Activated CD4-positive, alpha-beta T cell treated with anti-CD3 and anti-CD28 coated beads, Interleukin-10, Interleukin-2, amounts not matched to agents 100 ng/mL and 50 ng/mL, durations not matched to agents 16 hours and 8 hours (primary cell): Measurements from ENCODE around the gene IGSF21.
"Not testable (repeated sequence)": the region's sequence is repeated elsewhere in the genome, so short reads cannot be mapped to it uniquely, and the experiment has no call there.

Source experiments
- DNase-seq: peaks from one replicate; pipeline ENCODE4 v3.0.0-alpha.2; 2020

The IGSF21 gene

DNA sequence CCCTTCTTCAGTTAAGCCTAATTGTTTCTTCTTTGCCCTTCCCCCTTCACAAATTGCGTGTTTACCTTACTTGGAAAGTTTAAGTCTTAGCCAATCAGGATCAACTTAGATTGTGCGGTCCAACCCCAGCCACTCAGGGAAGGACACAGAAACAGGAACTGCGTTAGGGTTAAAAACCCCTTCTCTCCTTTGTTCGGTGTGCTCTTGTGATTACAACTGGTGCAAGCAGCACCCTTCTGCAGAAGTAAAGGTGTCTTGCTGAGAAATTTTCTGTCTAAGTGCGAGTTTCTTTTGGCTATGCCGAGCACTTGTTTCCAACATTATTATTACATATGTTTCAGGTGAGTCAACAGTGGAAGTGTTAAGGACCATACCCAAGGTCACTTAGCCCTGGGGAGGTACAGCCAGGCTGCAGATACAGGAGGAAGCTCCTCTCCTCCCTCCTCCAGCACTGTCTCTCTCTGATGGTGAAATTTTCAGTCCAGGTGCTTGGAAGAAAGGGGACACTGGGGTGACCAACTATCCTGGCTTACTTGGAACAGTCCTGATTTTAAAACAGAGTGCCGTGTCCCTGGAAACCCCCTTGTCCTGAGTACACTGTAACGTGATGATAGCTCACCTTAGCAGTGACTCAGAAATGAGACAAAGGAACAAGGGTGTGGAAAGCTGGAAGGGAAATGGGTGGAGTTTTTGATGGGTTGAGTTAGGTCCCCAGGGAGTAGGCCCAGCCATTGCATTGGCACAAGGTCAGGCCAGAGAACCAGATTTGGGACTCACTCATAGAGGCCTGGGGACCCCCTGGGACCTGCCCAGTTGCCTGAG, 304.4 kb downstream of the IGSF21 start:
- DNase-seq: no peak

DNA sequence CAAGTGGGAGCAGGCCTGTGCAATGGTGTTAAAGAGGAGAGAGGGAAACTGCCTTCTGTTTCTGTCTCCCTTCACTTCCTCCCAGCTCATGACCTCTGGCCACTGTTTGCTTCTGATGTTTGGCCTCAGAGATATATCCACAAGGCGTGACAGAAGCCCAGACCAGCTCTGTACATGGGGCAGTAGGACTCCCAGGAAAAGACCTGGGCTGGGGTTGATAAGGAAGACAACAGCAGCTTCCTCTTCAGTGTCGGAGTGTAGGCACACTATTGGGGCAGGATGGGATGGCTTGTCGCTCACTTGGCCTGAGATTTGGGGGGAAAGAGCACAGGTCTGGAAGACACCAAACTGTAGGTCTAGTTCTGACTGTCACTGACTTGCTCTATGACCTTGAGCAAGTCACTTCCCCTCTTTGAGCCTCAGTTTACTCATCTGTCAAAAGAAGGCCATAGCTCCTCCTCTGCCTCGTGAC, 305.3 kb downstream of the IGSF21 start:
- DNase-seq: no peak

DNA sequence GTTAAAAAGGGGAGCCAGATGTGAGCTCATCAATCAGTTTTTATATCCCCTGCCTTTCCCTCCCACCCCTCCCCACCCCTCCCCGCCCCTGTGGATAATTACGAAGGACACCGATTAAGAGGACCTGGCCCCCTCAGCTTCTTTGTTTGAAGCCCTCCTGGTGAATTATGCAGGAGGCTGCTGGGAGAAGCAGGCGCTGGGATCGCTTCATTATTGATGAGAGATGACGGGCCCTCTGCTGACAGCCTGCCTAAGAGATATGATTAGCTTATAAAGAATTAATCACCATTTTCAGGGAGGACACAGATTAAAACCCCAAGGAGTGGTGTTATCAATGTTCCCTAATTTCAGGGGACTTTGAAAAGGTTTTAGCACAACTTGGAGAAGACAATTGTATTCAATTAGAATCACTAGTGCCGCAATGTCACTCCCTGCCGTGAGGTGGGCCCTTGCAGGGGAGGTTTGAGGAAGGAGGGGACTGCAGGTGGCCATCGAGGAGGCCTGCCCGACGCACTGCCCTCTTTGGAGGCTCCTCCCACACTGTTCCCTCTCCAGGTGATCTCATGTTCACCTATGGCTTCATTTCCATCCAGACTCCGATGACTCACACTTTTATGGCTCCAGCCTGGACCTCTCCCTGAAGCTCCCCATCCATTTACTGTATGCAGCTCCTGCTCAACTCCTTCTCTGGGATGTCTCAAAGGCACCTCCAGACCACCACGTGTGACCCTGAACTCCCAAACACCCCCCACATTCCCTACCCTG, 306.1 kb downstream of the IGSF21 start:
- no peak for DNase-seq

DNA sequence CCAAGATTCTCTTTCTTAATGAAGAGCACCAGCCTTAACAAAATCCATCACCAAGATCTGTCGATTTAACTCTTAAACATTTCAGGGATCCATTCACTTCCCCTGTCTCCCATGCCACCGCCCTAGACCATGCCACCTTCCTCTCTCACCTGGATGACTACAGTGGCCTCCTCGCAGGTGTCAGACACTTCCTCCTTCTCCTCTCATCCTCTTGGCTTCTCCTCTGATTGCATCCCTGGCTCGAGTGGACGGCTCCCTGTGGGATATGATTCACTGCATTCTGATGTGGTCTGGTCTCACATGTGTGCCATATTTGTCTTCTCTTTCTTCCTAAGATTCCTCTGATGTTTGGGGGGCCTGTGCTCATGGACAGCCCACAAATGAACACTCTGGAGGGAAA, 306.7 kb downstream of the IGSF21 start:
- no peak for DNase-seq

DNA sequence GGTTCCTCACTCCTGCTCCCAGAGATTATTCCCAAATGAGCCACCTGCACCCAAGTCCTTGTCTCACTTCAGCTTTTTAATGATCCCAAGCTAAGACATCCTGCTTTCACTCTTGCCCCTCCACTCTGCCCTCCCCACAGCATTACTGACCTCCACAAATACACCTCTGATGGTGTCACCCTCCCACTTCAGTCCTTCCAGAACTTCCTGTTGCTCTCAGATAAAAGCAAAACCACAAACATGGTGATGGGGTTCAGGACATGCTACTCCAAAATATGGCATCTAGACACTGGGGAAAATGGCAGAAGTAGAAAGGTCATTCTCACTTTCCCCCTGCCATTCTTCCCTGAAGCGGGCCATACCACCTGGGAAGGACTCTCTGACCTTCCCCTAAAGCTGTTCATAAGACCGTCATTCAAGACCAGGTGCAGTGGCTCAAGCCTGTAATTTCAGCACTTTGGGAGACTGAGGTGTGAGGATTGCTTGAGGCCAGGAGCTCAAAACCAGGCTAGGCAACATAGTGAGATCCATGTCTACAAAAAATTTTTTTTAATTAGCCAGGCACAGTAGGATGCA, 307.4 kb downstream of the IGSF21 start:
- DNase-seq: no peak

DNA sequence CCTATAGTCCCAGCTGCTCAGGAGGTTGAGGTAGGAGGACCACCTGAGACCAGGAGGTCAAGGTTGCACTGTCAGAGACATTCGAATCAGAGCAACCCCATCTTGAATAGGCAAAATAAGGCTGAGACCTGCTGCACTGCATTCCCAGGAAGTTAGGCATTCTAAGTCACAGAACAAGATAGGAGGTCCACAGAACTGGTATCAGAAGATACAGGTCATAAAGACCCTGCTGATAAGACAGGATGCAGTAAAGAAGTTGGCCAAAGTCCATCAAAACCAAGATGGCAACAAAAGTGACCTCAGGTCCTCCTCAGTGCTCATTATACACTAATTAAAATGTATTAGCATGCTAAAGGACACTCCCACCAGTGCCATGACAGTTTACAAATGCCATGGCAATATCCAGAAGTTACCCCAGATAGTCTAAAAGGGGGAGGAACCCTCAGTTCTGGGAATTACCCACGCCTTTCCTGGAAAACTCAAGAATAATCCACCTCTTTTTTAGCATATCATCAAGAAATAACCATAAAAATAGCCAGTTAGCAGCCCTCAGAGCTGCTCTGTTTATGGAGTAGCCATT, 307.9 kb downstream of the IGSF21 start:
- DNase-seq: no peak

DNA sequence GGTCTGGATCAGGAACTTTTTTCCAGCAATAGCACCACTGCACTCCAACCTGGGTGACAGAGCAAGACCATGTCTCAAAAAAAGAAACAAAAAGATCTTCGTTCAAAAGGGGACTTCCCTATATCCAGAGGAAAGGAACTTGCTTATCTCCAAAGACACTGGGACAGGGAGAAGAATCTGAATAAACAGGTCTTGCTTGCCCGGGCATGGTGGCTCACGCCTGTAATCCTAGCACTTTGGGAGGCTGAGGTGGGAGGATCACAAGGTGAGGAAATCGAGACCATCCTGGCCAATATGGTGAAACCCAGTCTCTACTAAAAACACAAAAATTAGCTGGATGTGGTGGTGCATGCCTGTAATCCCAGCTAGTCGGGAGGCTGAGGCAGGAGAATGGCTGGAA, 308.5 kb downstream of the IGSF21 start:
- not testable (repeated sequence) for DNase-seq

DNA sequence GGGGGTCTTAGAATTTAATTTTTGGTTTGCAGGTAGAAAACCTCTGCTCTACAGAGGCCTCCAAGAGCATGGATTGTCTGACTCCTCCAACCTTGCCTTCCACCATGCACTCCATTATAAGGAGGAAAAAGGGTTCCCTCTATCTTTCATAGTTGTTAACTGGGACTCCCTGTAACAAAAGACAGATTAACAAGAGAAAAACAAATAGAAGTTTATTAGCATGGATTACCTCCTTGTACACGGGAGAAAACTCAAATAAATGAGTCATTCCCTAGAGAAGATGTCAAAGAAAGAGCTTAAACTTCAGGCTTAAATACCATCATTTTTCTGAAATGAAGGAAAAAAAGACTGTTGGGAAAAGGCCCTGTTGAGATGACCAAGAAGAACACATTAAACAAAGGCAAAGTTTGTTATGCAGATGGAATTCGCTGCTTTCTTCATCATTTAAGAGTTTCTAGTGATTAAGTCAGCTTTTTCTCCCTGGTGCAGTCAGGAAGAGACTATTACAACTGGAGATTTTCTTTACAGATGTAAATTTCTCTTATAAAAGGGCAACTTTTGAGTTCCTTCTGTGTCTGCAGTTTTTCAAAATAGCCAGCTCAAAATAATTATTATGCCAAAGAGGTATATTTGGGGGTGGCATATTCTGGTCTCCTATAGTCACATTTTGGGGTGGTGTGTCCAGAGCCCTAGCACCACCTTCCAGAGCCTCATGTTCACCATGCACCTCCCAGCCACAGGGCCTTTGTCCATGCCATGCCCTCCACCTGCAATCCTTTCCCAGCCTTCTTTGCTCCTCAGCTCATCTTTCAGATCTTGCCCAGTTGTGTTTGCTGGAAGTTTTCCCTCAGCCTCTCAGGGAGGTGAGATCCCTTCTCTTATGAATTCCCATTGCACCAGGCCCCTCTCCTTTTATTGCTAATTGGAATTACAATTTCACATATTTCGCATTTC, 310.0 kb downstream of the IGSF21 start:
- DNase-seq: no peak

DNA sequence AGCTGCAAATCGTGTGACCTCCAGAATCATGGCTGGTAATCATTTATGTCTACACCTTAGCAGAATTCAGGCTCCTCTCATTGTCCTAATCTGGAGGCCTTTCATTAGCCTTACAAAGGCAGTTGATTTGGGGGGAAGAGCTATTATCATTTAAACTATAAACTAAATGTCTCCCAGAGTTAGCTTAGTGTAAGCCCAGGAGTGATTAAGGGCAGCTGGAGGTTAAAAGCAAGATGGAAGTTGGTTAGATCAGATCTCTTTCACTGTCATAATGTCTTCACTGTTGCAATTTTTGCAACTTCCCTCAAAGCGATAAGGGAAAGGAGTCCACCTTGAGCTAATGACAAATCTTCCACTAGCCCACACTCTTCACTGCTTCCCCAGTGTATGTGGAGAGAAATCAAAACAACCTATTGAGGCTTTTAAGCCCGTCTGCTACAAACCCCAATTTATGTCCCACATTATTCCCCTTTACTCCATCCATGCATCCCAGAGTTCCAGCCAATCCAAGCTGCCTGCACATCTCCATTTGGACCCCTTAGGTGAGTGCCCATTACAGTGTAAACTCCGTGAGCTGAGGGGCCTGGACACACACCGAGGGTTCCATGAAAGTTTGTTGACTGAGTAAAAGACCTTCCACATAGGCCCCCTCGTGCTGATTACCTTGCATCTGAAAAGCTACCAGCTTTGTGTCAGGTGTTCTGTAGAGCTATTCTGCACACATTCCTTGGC, 311.7 kb downstream of the IGSF21 start:
- DNase-seq: no peak

DNA sequence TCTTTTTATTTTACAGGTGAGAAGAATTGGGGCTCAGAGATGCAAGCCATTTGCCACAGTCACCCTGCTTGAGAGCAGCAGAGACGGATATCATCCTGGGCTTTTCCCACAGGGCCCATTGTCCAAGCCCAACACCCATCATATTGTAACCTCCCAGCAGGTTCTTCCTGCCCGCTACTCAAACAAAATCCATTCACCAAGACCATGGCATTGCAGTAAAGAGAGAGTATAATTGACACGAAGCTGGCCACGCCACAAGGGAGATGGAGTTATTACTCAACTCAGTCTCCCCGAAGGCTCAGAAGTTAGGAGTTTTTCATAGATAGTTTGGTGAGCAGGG, 312.2 kb downstream of the IGSF21 start:
- DNase-seq: no peak

DNA sequence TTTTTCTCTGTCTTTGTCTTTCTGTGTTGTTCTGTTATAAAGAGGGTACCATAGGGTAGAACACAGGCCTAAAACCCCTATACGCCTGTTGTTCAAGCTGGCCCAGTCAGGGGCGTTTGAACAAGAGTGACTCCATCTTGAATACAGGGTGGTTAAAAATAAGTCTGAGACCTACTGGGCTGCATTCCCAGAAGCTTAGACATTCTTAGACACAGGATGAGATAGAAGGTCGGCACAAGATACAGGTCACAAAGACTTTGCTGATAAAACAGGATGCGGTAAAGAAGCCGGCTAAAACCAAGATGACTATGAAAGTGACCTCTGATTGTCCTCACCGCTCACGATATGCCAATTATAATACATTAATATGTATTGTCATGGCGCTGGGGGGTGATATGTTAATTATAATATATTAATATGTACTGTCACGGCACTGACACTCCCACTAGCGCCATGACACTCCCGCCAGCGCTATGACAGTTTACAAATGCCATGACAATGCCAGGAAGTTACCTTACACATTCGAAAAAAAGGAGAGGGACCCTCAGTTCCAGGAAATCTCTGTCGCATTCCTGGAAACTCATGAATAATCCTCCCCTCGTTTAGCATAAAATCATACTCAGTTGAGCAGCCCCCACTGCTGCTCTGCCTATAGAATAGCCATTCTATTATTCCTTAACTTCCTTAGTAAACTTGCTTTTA, 314.6 kb downstream of the IGSF21 start:
- no peak for DNase-seq

DNA sequence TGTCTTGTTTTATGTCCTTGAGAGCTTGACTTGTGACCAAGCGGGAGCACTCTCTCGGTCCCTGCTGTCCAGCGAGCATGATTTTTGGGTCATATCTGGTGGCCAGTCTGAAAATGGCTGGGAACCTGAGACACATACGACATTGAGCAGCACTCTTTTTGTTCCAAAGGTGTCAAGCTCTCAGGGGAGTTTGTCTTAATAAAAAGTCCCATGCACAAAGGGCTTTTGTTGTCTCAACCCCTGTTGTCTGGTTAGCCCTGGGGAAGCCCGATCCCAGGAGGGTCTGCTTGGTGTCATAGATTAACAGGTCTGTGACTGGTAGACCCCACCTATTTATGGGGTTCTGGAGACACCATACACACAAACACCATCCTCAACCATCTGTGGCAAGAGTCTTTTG, 315.4 kb downstream of the IGSF21 start:
- no peak for DNase-seq

DNA sequence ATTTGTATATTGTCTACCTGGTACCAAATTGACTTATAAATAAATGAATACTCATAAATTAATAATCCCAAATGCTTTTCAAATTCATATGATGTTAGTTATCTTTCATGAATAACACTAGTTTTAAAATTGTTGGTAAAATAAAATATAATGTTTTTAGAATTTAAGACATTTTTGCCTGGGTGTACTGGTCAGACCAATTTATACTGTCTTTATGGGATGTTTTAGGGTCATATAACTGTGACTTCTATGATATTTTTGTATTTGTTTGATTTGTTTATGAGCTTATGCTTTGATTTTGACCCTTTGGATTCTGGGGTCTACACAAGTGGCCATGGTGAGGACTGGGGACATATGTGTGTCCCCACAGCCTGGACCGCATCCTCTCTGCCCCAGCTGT, 319.0 kb downstream of the IGSF21 start:
- no peak for DNase-seq
